ENCODE results near the gene NAGK. TPM values are rescaled to one million over a fixed set of nuclear protein-coding genes. Genes with fewer than 3 reads are reported as not detected.

Gene NAGK
- total RNA-seq, 4 donors from 2014 or later, result 89.9 to 130 (median 104) TPM

- TF ChIP-seq CTCF (IDR thresholded peaks at IDR 0.05) (no peak), POLR2A (IDR thresholded peaks at IDR 0.05) (no peak)
- intact Hi-C loops (cut with DNase I; ENCODE audit: low total_unique reads), result no loop called here
- WGBS, 2 donors, result 90 to 97% methylated on average over 2 of the region's 2 CpGs
- no peak overlapping the region for H3K4me3 ChIP-seq (ENCODE audit: low read depth, poor library complexity, severe bottlenecking)
- no peak for DNase-seq (ENCODE audit: low spot score in 2 of 2)
These were observed 39.6 kb downstream of the NAGK start for GRCh38 chr2:71108091-71108490.

GRCh38 chr2:71113843-71114242 lies 45.4 kb downstream of the NAGK start:
- TF ChIP-seq POLR2A (IDR thresholded peaks at IDR 0.05), result no peak
- TF ChIP-seq CTCF (IDR thresholded peaks at IDR 0.05), result no peak
- no peak for DNase-seq (ENCODE audit: low spot score in 2 of 2)
- WGBS, 2 donors, result 88 to 96% methylated on average over 1 of the region's 1 CpG
- no peak overlapping the region for H3K4me3 ChIP-seq (ENCODE audit: low read depth, poor library complexity, severe bottlenecking)
- intact Hi-C loops (cut with DNase I; ENCODE audit: low total_unique reads), result no loop called here

- TF ChIP-seq CTCF (IDR thresholded peaks at IDR 0.05), result no peak
- no peak for TF ChIP-seq POLR2A (IDR thresholded peaks at IDR 0.05)
- intact Hi-C loops (cut with DNase I; ENCODE audit: low total_unique reads), result no loop called here
- no peak overlapping the region for H3K4me3 ChIP-seq (ENCODE audit: low read depth, poor library complexity, severe bottlenecking)
- DNase-seq (ENCODE audit: low spot score in 2 of 2), result no peak
These were observed 48.6 kb downstream of the NAGK start for GRCh38 chr2:71117063-71117462.

- WGBS, 2 donors, result 63 to 80% methylated on average over 6 of the region's 6 CpGs
- TF ChIP-seq POLR2A (IDR thresholded peaks at IDR 0.05), result no peak
- no peak for TF ChIP-seq CTCF (IDR thresholded peaks at IDR 0.05)
- no peak overlapping the region for H3K4me3 ChIP-seq (ENCODE audit: low read depth, poor library complexity, severe bottlenecking)
- intact Hi-C loops (cut with DNase I; ENCODE audit: low total_unique reads), result no loop called here
- no peak for DNase-seq (ENCODE audit: low spot score in 2 of 2)
These were observed 51.7 kb downstream of the NAGK start for GRCh38 chr2:71120195-71120594.

GRCh38 chr2:71121479-71121878 lies 53.0 kb downstream of the NAGK start:
- WGBS, 2 donors, result 86 to 96% methylated on average over 1 of the region's 1 CpG
- no peak for DNase-seq (ENCODE audit: low spot score in 2 of 2)
- no peak overlapping the region for H3K4me3 ChIP-seq (ENCODE audit: low read depth, poor library complexity, severe bottlenecking)
- intact Hi-C loops (cut with DNase I; ENCODE audit: low total_unique reads), result no loop called here
- no peak for TF ChIP-seq CTCF (IDR thresholded peaks at IDR 0.05)
- TF ChIP-seq POLR2A (IDR thresholded peaks at IDR 0.05), result no peak

Measured in lower leg skin (tissue), 4 donors.